Dendritic cell treated with granulocyte-macrophage colony-stimulating factor and Interleukin-4, amounts not matched to agents 40 ng/mL and 50 ng/mL, for 4 days (primary cell): ENCODE results near the gene ERG28.

Source experiments
- H3K27ac Mint-ChIP-seq: one replicate; pipeline ENCODE4 v1.8.0; 2022; ENCODE audit warnings: mild to moderate bottlenecking, mixed read lengths
- H3K27me3 Mint-ChIP-seq: one replicate; pipeline ENCODE4 v1.8.0; 2022; ENCODE audit warnings: mild to moderate bottlenecking, mixed read lengths
- H3K36me3 Mint-ChIP-seq: one replicate; pipeline ENCODE4 v1.8.0; 2022; ENCODE audit warnings: low read depth, mixed read lengths
- H3K4me1 Mint-ChIP-seq: one replicate; pipeline ENCODE4 v1.8.0; 2022; ENCODE audit warnings: low read depth, mixed read lengths
- H3K4me3 Mint-ChIP-seq: one replicate; pipeline ENCODE4 v1.8.0; 2022; ENCODE audit warnings: mild to moderate bottlenecking, moderate library complexity, mixed read lengths
- H3K9me3 Mint-ChIP-seq: one replicate; pipeline ENCODE4 v1.8.0; 2022; ENCODE audit warnings: mixed read lengths
- intact Hi-C: fragments of 100-400 bp; cut with micrococcal nuclease; formaldehyde crosslinking; loops from one replicate; pipeline ENCODE4 v1.15.0; 2022

ERG28 gene

GRCh38 chr14:75626863-75627262 lies 33.8 kb downstream of the ERG28 start:
- Mint-ChIP-seq H3K36me3 (peaks cover 87% of the 10 kb centered on the region), H3K27me3 (no peaks in the 10 kb centered on the region), H3K4me3 (no peak overlapping the region), H3K9me3 (no peaks in the 10 kb centered on the region), H3K27ac (no peak overlapping the region), H3K4me1 (peaks cover 40% of the 10 kb centered on the region)
- intact Hi-C loops: no loop called here

GRCh38 chr14:75626396-75626795 lies 34.3 kb downstream of the ERG28 start:
- H3K27me3 Mint-ChIP-seq: no peaks in the 10 kb centered on the region
- intact Hi-C loops: no loop called here
- H3K4me3 Mint-ChIP-seq: no peak overlapping the region
- peaks cover 45% of the 10 kb centered on the region for H3K4me1 Mint-ChIP-seq
- peaks cover 87% of the 10 kb centered on the region for H3K36me3 Mint-ChIP-seq
- no peaks in the 10 kb centered on the region for H3K9me3 Mint-ChIP-seq
- no peak overlapping the region for H3K27ac Mint-ChIP-seq

GRCh38 chr14:75625034-75625433 lies 35.6 kb downstream of the ERG28 start:
- no peak overlapping the region for H3K4me3 Mint-ChIP-seq
- H3K4me1 Mint-ChIP-seq: peaks cover 59% of the 10 kb centered on the region
- peak overlapping the region; percentile 40 for H3K27ac Mint-ChIP-seq
- no peaks in the 10 kb centered on the region for H3K9me3 Mint-ChIP-seq
- H3K27me3 Mint-ChIP-seq: no peaks in the 10 kb centered on the region
- intact Hi-C loops: no loop called here
- peaks cover 87% of the 10 kb centered on the region for H3K36me3 Mint-ChIP-seq

GRCh38 chr14:75619548-75619947 lies 41.1 kb downstream of the ERG28 start:
- no peak overlapping the region for H3K4me3 Mint-ChIP-seq
- H3K36me3 Mint-ChIP-seq: peaks cover 67% of the 10 kb centered on the region
- H3K27ac Mint-ChIP-seq: peak overlapping the region; percentile 84
- H3K27me3 Mint-ChIP-seq: no peaks in the 10 kb centered on the region
- H3K4me1 Mint-ChIP-seq: peaks cover 80% of the 10 kb centered on the region
- intact Hi-C loops: no loop called here
- H3K9me3 Mint-ChIP-seq: peaks cover 3% of the 10 kb centered on the region

GRCh38 chr14:75615200-75615599 lies 45.5 kb downstream of the ERG28 start:
- peak overlapping the region; percentile 94 for H3K27ac Mint-ChIP-seq
- H3K27me3 Mint-ChIP-seq: no peaks in the 10 kb centered on the region
- peaks cover 17% of the 10 kb centered on the region for H3K9me3 Mint-ChIP-seq
- H3K4me1 Mint-ChIP-seq: peaks cover 89% of the 10 kb centered on the region
- H3K36me3 Mint-ChIP-seq: peaks cover 70% of the 10 kb centered on the region
- intact Hi-C loops: loop anchor here (1.0 to 2.0 kb wide), 2 partner anchors 14 to 37 kb away; partner anchors contain the start of gene FLVCR2
- peak overlapping the region; percentile 27 for H3K4me3 Mint-ChIP-seq

GRCh38 chr14:75614179-75614578 lies 46.5 kb downstream of the ERG28 start:
- H3K27me3 Mint-ChIP-seq: no peaks in the 10 kb centered on the region
- H3K27ac Mint-ChIP-seq: peak overlapping the region; percentile 94

GRCh38 chr14:75612157-75612556 lies 48.5 kb downstream of the ERG28 start:
- Mint-ChIP-seq H3K36me3 (peaks cover 77% of the 10 kb centered on the region), H3K27me3 (no peaks in the 10 kb centered on the region), H3K27ac (peak overlapping the region; percentile 94), H3K4me1 (peaks cover 93% of the 10 kb centered on the region), H3K9me3 (peaks cover 23% of the 10 kb centered on the region), H3K4me3 (no peak overlapping the region)
- intact Hi-C loops: no loop called here

More at GRCh38 chr14:75614179-75614578, 46.5 kb downstream of the ERG28 start:
- Mint-ChIP-seq H3K36me3 (peaks cover 70% of the 10 kb centered on the region), H3K9me3 (peaks cover 17% of the 10 kb centered on the region), H3K4me3 (peak overlapping the region; percentile 61), H3K4me1 (peaks cover 89% of the 10 kb centered on the region)
- intact Hi-C loops: loop anchor here (2.0 kb wide), 1 partner anchor 13 kb away; no protein-coding TSS in a partner anchor

GRCh38 chr14:75610834-75611233 lies 49.8 kb downstream of the ERG28 start:
- H3K4me1 Mint-ChIP-seq: peaks cover 90% of the 10 kb centered on the region
- H3K36me3 Mint-ChIP-seq: peaks cover 80% of the 10 kb centered on the region
- H3K4me3 Mint-ChIP-seq: peak overlapping the region; percentile 50
- intact Hi-C loops: no loop called here
- no peaks in the 10 kb centered on the region for H3K27me3 Mint-ChIP-seq
- H3K9me3 Mint-ChIP-seq: peaks cover 24% of the 10 kb centered on the region
- peak overlapping the region; percentile 94 for H3K27ac Mint-ChIP-seq

- H3K4me1 Mint-ChIP-seq: peaks cover 91% of the 10 kb centered on the region
- no peaks in the 10 kb centered on the region for H3K27me3 Mint-ChIP-seq
- peak overlapping the region; percentile 50 for H3K4me3 Mint-ChIP-seq
- H3K9me3 Mint-ChIP-seq: peaks cover 24% of the 10 kb centered on the region
- intact Hi-C loops: no loop called here
- peaks cover 85% of the 10 kb centered on the region for H3K36me3 Mint-ChIP-seq
- H3K27ac Mint-ChIP-seq: peak overlapping the region; percentile 94
These were observed 50.8 kb downstream of the ERG28 start for GRCh38 chr14:75609606-75610475.

GRCh38 chr14:75609116-75609515 lies 51.6 kb downstream of the ERG28 start:
- intact Hi-C loops: no loop called here
- Mint-ChIP-seq H3K4me3 (peak overlapping the region; percentile 4), H3K27me3 (no peaks in the 10 kb centered on the region), H3K9me3 (peaks cover 17% of the 10 kb centered on the region), H3K36me3 (peaks cover 78% of the 10 kb centered on the region), H3K27ac (peak overlapping the region; percentile 94), H3K4me1 (peaks cover 91% of the 10 kb centered on the region)

- intact Hi-C loops: no loop called here
These were observed 52.6 kb downstream of the ERG28 start for GRCh38 chr14:75607842-75608640.

GRCh38 chr14:75607044-75607443 lies 53.6 kb downstream of the ERG28 start:
- peak overlapping the region; percentile 78 for H3K4me3 Mint-ChIP-seq
- H3K36me3 Mint-ChIP-seq: peaks cover 64% of the 10 kb centered on the region
- peaks cover 92% of the 10 kb centered on the region for H3K4me1 Mint-ChIP-seq
- no peaks in the 10 kb centered on the region for H3K27me3 Mint-ChIP-seq
- peaks cover 7% of the 10 kb centered on the region for H3K9me3 Mint-ChIP-seq
- peak overlapping the region; percentile 94 for H3K27ac Mint-ChIP-seq
- intact Hi-C loops: no loop called here

More at GRCh38 chr14:75607842-75608640, 52.6 kb downstream of the ERG28 start:
- peak overlapping the region; percentile 49 for H3K4me3 Mint-ChIP-seq
- H3K27ac Mint-ChIP-seq: peak overlapping the region; percentile 94
- peaks cover 10% of the 10 kb centered on the region for H3K9me3 Mint-ChIP-seq
- H3K27me3 Mint-ChIP-seq: no peaks in the 10 kb centered on the region
- peaks cover 92% of the 10 kb centered on the region for H3K4me1 Mint-ChIP-seq
- H3K36me3 Mint-ChIP-seq: peaks cover 74% of the 10 kb centered on the region

- H3K36me3 Mint-ChIP-seq: peaks cover 54% of the 10 kb centered on the region
- H3K9me3 Mint-ChIP-seq: peaks cover 7% of the 10 kb centered on the region
- peak overlapping the region; percentile 94 for H3K27ac Mint-ChIP-seq
- intact Hi-C loops: no loop called here
- peaks cover 85% of the 10 kb centered on the region for H3K4me1 Mint-ChIP-seq
- peak overlapping the region; percentile 78 for H3K4me3 Mint-ChIP-seq
- no peaks in the 10 kb centered on the region for H3K27me3 Mint-ChIP-seq
These were observed 54.8 kb downstream of the ERG28 start for GRCh38 chr14:75605916-75606315.
